ENCODE data around the gene PSORS1C2. TPM values are rescaled to one million over a fixed set of nuclear protein-coding genes. Genes with fewer than 3 reads are reported as not detected.

Gene PSORS1C2
- total RNA-seq, 2 donors from 2014 or later = not detected

DNA sequence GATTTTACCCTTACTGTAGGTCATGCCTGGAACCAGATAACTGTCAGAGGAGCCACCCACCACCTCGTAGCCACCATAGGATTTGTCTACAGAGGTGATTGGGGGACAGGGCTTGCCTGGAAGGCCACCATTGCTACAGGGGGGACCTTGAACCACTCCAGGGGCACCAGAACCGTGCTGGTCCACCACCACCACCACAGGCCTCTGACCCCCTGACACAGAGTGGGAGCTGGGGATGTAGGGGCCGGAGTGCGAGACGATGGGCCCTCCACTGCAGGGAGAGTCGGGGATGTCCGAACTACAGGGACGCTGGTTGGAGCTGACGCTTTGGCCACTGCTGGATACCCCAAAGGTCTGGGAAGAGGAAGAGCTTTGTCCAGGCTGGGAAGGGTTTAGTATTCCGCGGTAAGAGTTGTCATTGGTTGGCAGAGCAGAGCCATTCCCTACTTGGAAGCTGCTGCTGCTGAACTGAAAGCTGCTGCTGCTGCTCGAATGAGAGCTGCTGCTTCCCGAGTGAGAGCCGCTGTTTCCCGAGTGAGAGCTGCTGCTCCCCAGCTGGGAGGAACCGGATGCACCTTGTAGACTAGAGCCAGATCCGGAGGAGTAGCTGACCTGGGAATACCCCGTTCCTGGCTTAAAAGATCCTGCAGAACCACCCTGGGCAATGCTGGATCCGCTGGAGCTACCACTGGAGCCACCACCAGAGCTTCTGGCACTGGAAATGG, 22.0 kb downstream of the PSORS1C2 start:
- intact Hi-C loops (cut with DNase I) = no loop called here
- Histone ChIP-seq H3K4me3 (no peak overlapping the region), H3K27ac (no peak overlapping the region), H3K4me1 (peaks cover 6% of the 10 kb centered on the region), H3K9me3 (no peaks in the 10 kb centered on the region), H3K36me3 (replicated peaks in 1 of 2; ENCODE audit: insufficient read depth in 1 of 2, low read depth in 2 of 2) (no peaks in the 10 kb centered on the region), H3K27me3 (no peaks in the 10 kb centered on the region)
- TF ChIP-seq, protein P1, sequence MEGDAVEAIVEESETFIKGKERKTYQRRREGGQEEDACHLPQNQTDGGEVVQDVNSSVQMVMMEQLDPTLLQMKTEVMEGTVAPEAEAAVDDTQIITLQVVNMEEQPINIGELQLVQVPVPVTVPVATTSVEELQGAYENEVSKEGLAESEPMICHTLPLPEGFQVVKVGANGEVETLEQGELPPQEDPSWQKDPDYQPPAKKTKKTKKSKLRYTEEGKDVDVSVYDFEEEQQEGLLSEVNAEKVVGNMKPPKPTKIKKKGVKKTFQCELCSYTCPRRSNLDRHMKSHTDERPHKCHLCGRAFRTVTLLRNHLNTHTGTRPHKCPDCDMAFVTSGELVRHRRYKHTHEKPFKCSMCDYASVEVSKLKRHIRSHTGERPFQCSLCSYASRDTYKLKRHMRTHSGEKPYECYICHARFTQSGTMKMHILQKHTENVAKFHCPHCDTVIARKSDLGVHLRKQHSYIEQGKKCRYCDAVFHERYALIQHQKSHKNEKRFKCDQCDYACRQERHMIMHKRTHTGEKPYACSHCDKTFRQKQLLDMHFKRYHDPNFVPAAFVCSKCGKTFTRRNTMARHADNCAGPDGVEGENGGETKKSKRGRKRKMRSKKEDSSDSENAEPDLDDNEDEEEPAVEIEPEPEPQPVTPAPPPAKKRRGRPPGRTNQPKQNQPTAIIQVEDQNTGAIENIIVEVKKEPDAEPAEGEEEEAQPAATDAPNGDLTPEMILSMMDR (IDR thresholded peaks at IDR 0.05) = no peak
- no peak for TF ChIP-seq POLR2A (IDR thresholded peaks at IDR 0.05)
- WGBS, 2 donors = 66 to 88% methylated on average over 8 to 19 of the region's 19 CpGs
- ATAC-seq (no peak), DNase-seq (peak in 1 of 4 donors; percentile 17)

DNA sequence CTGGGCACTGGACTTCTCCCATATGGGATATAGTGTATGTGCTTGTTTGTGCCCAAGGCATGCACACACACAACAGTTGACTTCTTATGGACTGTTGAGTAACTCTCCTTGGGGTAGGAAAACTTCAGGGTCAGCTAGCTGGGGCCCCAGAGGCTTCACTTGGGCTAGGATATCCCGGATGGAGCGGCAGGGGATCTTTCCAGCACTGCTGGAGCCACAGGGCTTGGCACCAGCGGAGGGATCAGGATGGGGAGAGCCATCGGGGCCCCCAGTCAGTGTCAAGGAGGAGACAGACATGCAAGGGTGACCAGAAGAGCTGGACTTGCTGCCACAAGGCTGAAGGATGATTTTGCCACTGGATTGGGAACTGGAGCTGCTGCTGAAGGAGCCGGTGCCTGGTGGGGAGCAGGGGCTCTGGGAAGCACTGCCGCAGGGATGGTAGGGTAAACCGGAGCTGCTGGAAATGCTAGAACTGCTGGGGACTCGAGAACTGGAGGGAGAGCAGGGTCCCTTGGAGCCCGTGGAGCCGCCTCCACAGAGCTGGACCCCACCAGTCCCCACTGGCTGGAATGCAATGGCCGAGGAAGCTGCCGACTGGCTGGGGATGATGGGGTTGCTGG, 22.8 kb downstream of the PSORS1C2 start:
- Histone ChIP-seq H3K27ac (no peak overlapping the region), H3K27me3 (no peaks in the 10 kb centered on the region), H3K9me3 (no peaks in the 10 kb centered on the region), H3K4me3 (no peak overlapping the region), H3K36me3 (replicated peaks in 1 of 2; ENCODE audit: insufficient read depth in 1 of 2, low read depth in 2 of 2) (no peaks in the 10 kb centered on the region), H3K4me1 (peaks cover 4% of the 10 kb centered on the region)
- WGBS, 2 donors = 75 to 86% methylated on average over 8 to 10 of the region's 12 CpGs
- ATAC-seq = no peak
- no peak for DNase-seq
- intact Hi-C loops (cut with DNase I) = no loop called here
- TF ChIP-seq, protein P1 (IDR thresholded peaks at IDR 0.05) = no peak
- no peak for TF ChIP-seq POLR2A (IDR thresholded peaks at IDR 0.05)

DNA sequence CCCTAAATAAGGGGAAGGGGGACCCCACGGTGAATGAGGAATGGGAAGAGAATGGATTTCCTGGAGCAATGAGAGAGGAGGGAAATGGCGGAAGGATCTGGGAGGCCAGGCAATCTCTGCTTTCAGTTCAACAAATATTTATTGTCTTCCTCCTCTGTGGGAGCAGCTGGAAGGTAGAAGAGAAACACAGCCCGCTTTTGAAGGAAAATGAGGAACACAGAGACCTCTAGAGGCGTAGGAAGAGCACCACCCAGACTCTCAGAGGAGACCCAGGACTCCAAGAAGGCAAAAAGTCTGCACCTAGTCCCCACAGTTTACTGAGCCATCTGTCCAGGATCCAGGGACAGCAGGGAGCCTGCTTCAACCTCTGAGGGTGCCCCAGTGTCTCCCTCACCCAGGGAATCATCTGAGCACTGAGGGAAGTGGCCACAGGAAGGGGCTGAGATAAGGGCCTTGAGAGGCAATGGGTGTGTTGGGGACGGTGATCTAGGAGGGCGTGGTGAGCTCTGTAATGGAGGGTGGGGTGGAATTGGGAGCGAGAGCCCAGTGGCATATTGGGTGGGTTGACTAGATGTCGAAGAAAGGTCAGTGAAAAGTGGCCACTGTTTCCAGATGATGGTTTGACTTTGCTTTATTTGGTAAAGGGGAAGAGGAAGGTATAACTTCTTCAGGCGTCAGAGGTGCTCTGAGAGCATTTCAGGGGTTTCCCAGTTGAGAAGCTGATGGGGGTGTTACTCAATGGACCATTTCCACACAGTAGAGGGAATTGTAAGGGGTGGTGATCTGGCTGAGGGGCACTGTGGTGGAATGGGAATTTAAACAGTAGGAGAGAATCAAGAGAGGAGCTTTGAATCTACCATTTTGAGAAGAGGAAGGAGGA, 23.7 kb downstream of the PSORS1C2 start:
- Histone ChIP-seq H3K9me3 (no peaks in the 10 kb centered on the region), H3K4me1 (peaks cover 4% of the 10 kb centered on the region), H3K27ac (peak overlapping the region in 2 of 4 donors; percentile 39 to 55), H3K36me3 (replicated peaks in 1 of 2; ENCODE audit: insufficient read depth in 1 of 2, low read depth in 2 of 2) (no peaks in the 10 kb centered on the region), H3K4me3 (no peak overlapping the region), H3K27me3 (no peaks in the 10 kb centered on the region)
- ATAC-seq (no peak), DNase-seq (no peak)
- no peak for TF ChIP-seq POLR2A (IDR thresholded peaks at IDR 0.05)
- TF ChIP-seq, protein P1 (IDR thresholded peaks at IDR 0.05) = peak in 1 of 7 experiments; percentile 5
- 63 to 76% methylated on average over 9 of the region's 9 CpGs for WGBS, 2 donors
- intact Hi-C loops (cut with DNase I) = no loop called here

DNA sequence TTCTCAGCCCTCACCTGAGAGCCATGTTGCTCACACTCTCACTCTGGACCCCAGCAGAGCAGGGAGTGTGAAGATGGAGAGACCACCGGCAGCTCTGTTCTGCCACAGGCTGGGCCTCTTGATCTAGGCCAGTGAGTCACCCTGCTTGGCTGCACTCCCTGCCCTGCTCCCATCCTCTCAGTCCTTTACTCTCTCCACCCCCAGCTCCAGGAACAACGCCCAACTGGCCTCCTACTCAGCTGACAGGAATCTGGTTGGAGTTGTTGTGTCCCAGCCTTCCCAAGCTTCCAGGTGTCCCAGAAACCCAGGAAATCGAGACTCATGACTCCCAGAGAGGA, 24.4 kb downstream of the PSORS1C2 start, which contains the start of gene PSORS1C1:
PSORS1C1 (plus strand) TSS at position 260 of the 338 bp plus-strand sequence. CDS start 14,833 bp downstream, outside the sequence.
- Histone ChIP-seq H3K9me3 (no peaks in the 10 kb centered on the region), H3K27ac (peak within 1 kb of the TSS in 2 of 4 donors; percentile 39 to 55), H3K4me3 (no peak within 1 kb of the TSS), H3K27me3 (no peaks in the 10 kb centered on the region), H3K36me3 (replicated peaks in 1 of 2; ENCODE audit: insufficient read depth in 1 of 2, low read depth in 2 of 2) (no peaks in the 10 kb centered on the region), H3K4me1 (peaks cover 4% of the 10 kb centered on the region)
- intact Hi-C loops (cut with DNase I) = no loop called here
- WGBS, 2 donors = 23 to 29% methylated on average over 3 of the region's 3 CpGs
- DNase-seq = peak; percentile 39 to 91 (median 66)
- peak; percentile 79 for ATAC-seq
- TF ChIP-seq, protein P1 (IDR thresholded peaks at IDR 0.05) = no peak
- no peak for TF ChIP-seq POLR2A (IDR thresholded peaks at IDR 0.05)

All from body of pancreas (tissue), 4 donors.